ENCODE measurements around the gene STAT4.

- TF ChIP-seq EZH2 (IDR thresholded peaks at IDR 0.05; ENCODE audit: borderline replicate concordance, low read length) (no peak), CTCF (conservative IDR thresholded peaks at IDR 0.05 in 1 of 2, IDR thresholded peaks at IDR 0.05 in 1 of 2; ENCODE audit: extremely low read depth in 1 of 2, insufficient read depth in 1 of 2, low read depth in 1 of 2, low read length in 2 of 2) (no peak)
Measured at GRCh38 chr2:191081411-191082155, 69.2 kb downstream of the STAT4 start.

Data from mammary epithelial cell (primary cell).